Skeletal muscle satellite cell (primary cell): ENCODE results near the gene QKI.

Experiments
- H3K27me3 ChIP-seq: 2 replicates; pipeline ENCODE4 v1.7.0; 2013; ENCODE audit warnings: low read length; ENCODE audit not compliant: control insufficient read depth, insufficient read depth
- H3K36me3 ChIP-seq: 2 replicates; pipeline ENCODE4 v1.7.0; 2013; ENCODE audit warnings: mild to moderate bottlenecking, control low read depth, low read length; ENCODE audit not compliant: insufficient read depth
- H3K4me1 ChIP-seq: 2 replicates; pipeline ENCODE4 v1.7.0; 2013; ENCODE audit warnings: low read length; ENCODE audit not compliant: control insufficient read depth, insufficient read depth
- H3K4me2 ChIP-seq: 2 replicates; pipeline ENCODE4 v1.7.0; 2013; ENCODE audit warnings: mild to moderate bottlenecking, low read length
- H3K4me3 ChIP-seq: 2 replicates; pipeline ENCODE4 v1.7.0; 2013; ENCODE audit warnings: low read length
- H3K9ac ChIP-seq: 2 replicates; pipeline ENCODE4 v1.7.0; 2013; ENCODE audit warnings: mild to moderate bottlenecking, low read depth, low read length, moderate library complexity
- H3K9me3 ChIP-seq: replicated peaks from 2 replicates; pipeline ENCODE4 v1.7.0; 2013; ENCODE audit warnings: mild to moderate bottlenecking, control low read depth, low read length

The QKI gene

GRCh38 chr6:163491737-163492300 is 77.3 kb downstream of the QKI start:
- H3K9me3 ChIP-seq, result no peaks in the 10 kb centered on the region
- no peak overlapping the region for H3K4me3 ChIP-seq
- no peaks in the 10 kb centered on the region for H3K36me3 ChIP-seq
- peaks cover 29% of the 10 kb centered on the region for H3K4me1 ChIP-seq
- no peaks in the 10 kb centered on the region for H3K27me3 ChIP-seq
- H3K4me2 ChIP-seq, result no peak overlapping the region
- no peak overlapping the region for H3K9ac ChIP-seq

GRCh38 chr6:163494279-163494727 is 79.8 kb downstream of the QKI start:
- peaks cover 26% of the 10 kb centered on the region for H3K4me1 ChIP-seq
- no peaks in the 10 kb centered on the region for H3K36me3 ChIP-seq
- no peaks in the 10 kb centered on the region for H3K9me3 ChIP-seq
- H3K9ac ChIP-seq, result no peak overlapping the region
- H3K4me2 ChIP-seq, result no peak overlapping the region
- no peak overlapping the region for H3K4me3 ChIP-seq
- H3K27me3 ChIP-seq, result no peaks in the 10 kb centered on the region

- Histone ChIP-seq H3K4me3 (no peak overlapping the region), H3K9me3 (no peaks in the 10 kb centered on the region), H3K4me1 (peaks cover 8% of the 10 kb centered on the region), H3K9ac (no peak overlapping the region), H3K36me3 (no peaks in the 10 kb centered on the region), H3K4me2 (no peak overlapping the region), H3K27me3 (no peaks in the 10 kb centered on the region)
Measured at GRCh38 chr6:163496205-163496604, 81.7 kb downstream of the QKI start.

- Histone ChIP-seq H3K9ac (no peak overlapping the region), H3K9me3 (no peaks in the 10 kb centered on the region), H3K4me2 (no peak overlapping the region), H3K27me3 (no peaks in the 10 kb centered on the region), H3K36me3 (no peaks in the 10 kb centered on the region), H3K4me3 (no peak overlapping the region), H3K4me1 (no peaks in the 10 kb centered on the region)
Measured at GRCh38 chr6:163500105-163500504, 85.6 kb downstream of the QKI start.

DNA sequence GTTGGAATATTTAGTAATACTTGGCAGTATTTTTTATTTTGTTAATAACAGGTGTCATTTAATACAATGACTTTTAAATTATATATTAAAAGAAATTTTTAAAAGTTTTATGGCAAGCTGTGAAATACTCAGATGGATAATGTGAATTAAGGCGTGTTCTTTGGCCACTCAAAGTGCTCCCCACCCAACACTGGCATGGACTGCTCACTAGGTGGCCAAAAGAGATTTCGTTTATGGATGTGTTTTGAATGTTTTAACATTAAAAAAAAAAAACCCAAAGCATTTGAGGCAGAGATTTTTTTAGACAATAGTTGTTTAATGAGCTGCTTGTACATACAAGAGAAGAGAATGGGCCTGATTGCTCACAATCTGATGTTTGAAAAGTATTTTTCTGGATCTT is 86.5 kb downstream of the QKI start:
- H3K4me3 ChIP-seq, result no peak overlapping the region
- no peaks in the 10 kb centered on the region for H3K36me3 ChIP-seq

DNA sequence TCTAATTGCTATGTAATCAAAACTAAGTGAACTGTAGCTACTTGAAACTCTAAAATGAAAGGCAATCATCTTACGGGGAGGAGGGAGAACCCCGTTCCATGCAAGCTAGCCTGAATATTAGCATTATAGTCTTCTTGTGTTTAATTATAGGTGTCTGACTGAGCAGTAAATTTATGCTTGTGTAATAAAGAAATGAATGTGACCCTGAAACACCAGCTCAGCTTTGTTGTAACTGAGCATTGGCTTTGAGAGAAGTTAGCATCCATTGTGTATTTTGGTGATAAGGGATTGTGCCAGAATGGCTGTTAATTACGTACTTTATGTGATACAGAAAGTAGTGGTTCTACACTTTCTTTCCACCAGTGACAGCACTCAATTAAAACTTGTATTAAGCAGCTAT is 86.9 kb downstream of the QKI start:
- Histone ChIP-seq H3K9me3 (no peaks in the 10 kb centered on the region), H3K4me3 (no peak overlapping the region), H3K9ac (no peak overlapping the region), H3K36me3 (no peaks in the 10 kb centered on the region), H3K27me3 (no peaks in the 10 kb centered on the region), H3K4me1 (no peaks in the 10 kb centered on the region), H3K4me2 (no peak overlapping the region)

More for the DNA sequence above, 86.5 kb downstream of the QKI start:
- Histone ChIP-seq H3K9me3 (no peaks in the 10 kb centered on the region), H3K4me2 (no peak overlapping the region), H3K9ac (no peak overlapping the region), H3K4me1 (no peaks in the 10 kb centered on the region), H3K27me3 (no peaks in the 10 kb centered on the region)

GRCh38 chr6:163504984-163505640 is 90.6 kb downstream of the QKI start:
- Histone ChIP-seq H3K9ac (no peak overlapping the region), H3K27me3 (no peaks in the 10 kb centered on the region), H3K4me1 (no peaks in the 10 kb centered on the region), H3K4me2 (no peak overlapping the region), H3K9me3 (peaks cover 5% of the 10 kb centered on the region), H3K4me3 (no peak overlapping the region), H3K36me3 (peaks cover 9% of the 10 kb centered on the region)

GRCh38 chr6:163507965-163508364 is 93.4 kb downstream of the QKI start:
- no peak overlapping the region for H3K4me3 ChIP-seq
- no peaks in the 10 kb centered on the region for H3K27me3 ChIP-seq
- H3K36me3 ChIP-seq, result peaks cover 9% of the 10 kb centered on the region
- H3K4me2 ChIP-seq, result no peak overlapping the region
- H3K9ac ChIP-seq, result no peak overlapping the region
- no peaks in the 10 kb centered on the region for H3K4me1 ChIP-seq
- peaks cover 5% of the 10 kb centered on the region for H3K9me3 ChIP-seq

DNA sequence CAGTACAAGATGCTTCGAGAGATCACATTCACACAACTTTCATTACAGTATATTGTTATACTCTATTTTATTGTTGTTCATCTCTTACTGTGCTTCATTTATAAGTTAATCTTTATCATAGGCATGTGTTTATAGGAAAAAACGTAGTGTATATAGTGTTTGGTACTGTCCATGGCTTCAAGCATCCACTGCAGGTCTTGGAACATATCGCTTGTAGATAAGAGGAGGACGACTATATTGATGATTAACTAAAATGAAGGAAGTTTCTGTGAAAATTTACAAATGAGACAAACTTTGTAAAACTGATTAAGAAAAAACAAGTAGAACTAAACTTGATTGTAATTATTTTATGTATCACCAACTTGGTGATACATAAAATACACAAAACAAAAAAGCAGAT is 98.5 kb downstream of the QKI start:
- no peak overlapping the region for H3K9ac ChIP-seq
- H3K4me2 ChIP-seq, result no peak overlapping the region
- no peaks in the 10 kb centered on the region for H3K27me3 ChIP-seq
- H3K4me3 ChIP-seq, result no peak overlapping the region
- H3K9me3 ChIP-seq, result peaks cover 3% of the 10 kb centered on the region
- peaks cover 3% of the 10 kb centered on the region for H3K36me3 ChIP-seq
- no peaks in the 10 kb centered on the region for H3K4me1 ChIP-seq

- no peak overlapping the region for H3K9ac ChIP-seq
- H3K27me3 ChIP-seq, result no peaks in the 10 kb centered on the region
- H3K4me1 ChIP-seq, result no peaks in the 10 kb centered on the region
- H3K36me3 ChIP-seq, result no peaks in the 10 kb centered on the region
- no peak overlapping the region for H3K4me2 ChIP-seq
- H3K9me3 ChIP-seq, result no peaks in the 10 kb centered on the region
- no peak overlapping the region for H3K4me3 ChIP-seq
Measured at GRCh38 chr6:163513570-163514166, 99.2 kb downstream of the QKI start.

- Histone ChIP-seq H3K4me2 (no peak overlapping the region), H3K36me3 (no peaks in the 10 kb centered on the region), H3K4me3 (no peak overlapping the region), H3K4me1 (peaks cover 17% of the 10 kb centered on the region), H3K9me3 (no peaks in the 10 kb centered on the region), H3K27me3 (no peaks in the 10 kb centered on the region), H3K9ac (no peak overlapping the region)
Measured at GRCh38 chr6:163516908-163517307, 102.4 kb downstream of the QKI start.

DNA sequence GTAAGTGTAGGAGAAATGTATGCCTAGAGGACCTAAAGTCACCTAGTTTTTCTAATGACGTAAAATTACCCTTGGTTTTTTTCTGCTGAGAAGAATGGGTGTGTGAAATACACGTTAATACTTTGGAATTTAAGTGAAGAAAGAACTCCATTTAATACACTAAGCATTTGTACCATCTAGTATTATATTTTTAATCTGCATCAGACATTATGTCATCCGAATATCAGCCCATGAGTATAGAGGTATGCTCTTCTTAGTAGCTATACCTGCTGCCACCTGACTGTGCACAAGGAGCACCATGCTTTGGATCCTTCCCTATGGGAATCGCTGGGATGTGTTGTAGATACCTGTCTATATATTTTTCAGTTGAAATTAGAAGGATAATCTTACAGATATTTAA is 106.4 kb downstream of the QKI start:
- H3K9ac ChIP-seq, result no peak overlapping the region
- no peaks in the 10 kb centered on the region for H3K9me3 ChIP-seq
- H3K4me2 ChIP-seq, result no peak overlapping the region
- no peaks in the 10 kb centered on the region for H3K36me3 ChIP-seq
- no peak overlapping the region for H3K4me3 ChIP-seq
- H3K27me3 ChIP-seq, result no peaks in the 10 kb centered on the region
- H3K4me1 ChIP-seq, result peaks cover 31% of the 10 kb centered on the region
